Lower leg skin (tissue), 3 donors: ENCODE measurements around the gene CD1D.

ENCODE experiments used
- POLR2A ChIP-seq, 2 donors: fragments of 450-650 bp; IDR thresholded peaks; one replicate each; pipeline ENCODE4 v1.6.1; 2016 to 2017; ENCODE audit warnings: antibody characterized with exemption in 2 of 2, mild to moderate bottlenecking in 1 of 2, moderate library complexity in 1 of 2
- TF ChIP-seq, protein P1 (sequence below), 3 donors: fragments of 450-650 bp; IDR thresholded peaks; one replicate each; pipeline ENCODE4 v1.5.1; 2016; ENCODE audit warnings: antibody characterized with exemption in 3 of 3, mild to moderate bottlenecking in 3 of 3, moderate library complexity in 2 of 3

DNA sequence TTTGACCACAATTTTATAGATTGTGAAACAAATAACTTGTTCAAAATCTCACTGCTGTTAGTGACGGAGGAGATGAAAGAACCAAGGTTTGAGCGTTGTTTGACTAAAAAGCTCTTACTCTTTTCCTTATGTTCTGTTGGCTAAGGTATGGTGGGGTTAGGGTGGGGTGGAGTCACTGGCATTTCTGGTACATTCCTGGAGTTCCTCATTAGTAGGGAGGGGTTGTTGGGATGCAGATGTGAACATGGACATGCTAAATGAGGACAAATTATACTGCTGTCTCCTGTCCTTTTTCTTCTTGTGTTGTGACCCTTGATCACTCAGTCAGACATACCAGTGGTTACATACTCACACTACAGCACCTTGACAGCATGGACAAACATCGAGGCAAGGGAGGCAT, 26.2 kb upstream of the CD1D start:
- TF ChIP-seq, protein P1, sequence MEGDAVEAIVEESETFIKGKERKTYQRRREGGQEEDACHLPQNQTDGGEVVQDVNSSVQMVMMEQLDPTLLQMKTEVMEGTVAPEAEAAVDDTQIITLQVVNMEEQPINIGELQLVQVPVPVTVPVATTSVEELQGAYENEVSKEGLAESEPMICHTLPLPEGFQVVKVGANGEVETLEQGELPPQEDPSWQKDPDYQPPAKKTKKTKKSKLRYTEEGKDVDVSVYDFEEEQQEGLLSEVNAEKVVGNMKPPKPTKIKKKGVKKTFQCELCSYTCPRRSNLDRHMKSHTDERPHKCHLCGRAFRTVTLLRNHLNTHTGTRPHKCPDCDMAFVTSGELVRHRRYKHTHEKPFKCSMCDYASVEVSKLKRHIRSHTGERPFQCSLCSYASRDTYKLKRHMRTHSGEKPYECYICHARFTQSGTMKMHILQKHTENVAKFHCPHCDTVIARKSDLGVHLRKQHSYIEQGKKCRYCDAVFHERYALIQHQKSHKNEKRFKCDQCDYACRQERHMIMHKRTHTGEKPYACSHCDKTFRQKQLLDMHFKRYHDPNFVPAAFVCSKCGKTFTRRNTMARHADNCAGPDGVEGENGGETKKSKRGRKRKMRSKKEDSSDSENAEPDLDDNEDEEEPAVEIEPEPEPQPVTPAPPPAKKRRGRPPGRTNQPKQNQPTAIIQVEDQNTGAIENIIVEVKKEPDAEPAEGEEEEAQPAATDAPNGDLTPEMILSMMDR (IDR thresholded peaks at IDR 0.05): no peak
- TF ChIP-seq POLR2A (IDR thresholded peaks at IDR 0.05): no peak
